Mammary epithelial cell (primary cell): ENCODE data around the gene TUBB2A.

Experiments
- EZH2 ChIP-seq: IDR thresholded peaks from 2 replicates; pipeline ENCODE4 v1.6.1; 2012; ENCODE audit warnings: low read length, inconsistent platforms, borderline replicate concordance
- TF ChIP-seq, protein P1 (sequence below), 2 donors: IDR thresholded peaks in 1 of 2; conservative IDR thresholded peaks in 1 of 2; 2 replicates each; pipeline ENCODE4 v1.5.1; 2011 to 2012; ENCODE audit warnings: inconsistent platforms in 2 of 2, low read length in 2 of 2, mild to moderate bottlenecking in 2 of 2, control low read depth in 1 of 2, low read depth in 1 of 2; ENCODE audit not compliant: insufficient read depth in 1 of 2; ENCODE audit errors: extremely low read depth in 1 of 2

DNA sequence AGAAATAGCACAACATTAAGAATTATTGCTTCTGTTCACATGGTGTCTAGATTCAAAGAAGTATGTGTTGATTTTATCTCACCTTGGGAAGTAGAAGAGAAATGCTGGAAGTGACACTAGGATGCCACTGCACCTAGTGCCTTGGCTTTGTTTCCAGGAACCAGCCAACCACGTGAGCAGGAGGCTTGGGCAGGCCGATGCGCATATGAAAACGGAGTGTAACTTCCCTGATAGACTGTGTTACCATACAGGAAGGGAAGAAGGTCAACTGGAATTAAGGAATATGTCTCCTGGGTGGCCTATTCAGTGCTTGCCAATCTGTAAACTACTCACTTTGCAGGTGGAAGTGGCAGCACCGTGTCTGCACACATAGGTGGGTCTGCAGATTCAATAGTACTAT, 42.0 kb upstream of the TUBB2A start:
- TF ChIP-seq, protein P1, sequence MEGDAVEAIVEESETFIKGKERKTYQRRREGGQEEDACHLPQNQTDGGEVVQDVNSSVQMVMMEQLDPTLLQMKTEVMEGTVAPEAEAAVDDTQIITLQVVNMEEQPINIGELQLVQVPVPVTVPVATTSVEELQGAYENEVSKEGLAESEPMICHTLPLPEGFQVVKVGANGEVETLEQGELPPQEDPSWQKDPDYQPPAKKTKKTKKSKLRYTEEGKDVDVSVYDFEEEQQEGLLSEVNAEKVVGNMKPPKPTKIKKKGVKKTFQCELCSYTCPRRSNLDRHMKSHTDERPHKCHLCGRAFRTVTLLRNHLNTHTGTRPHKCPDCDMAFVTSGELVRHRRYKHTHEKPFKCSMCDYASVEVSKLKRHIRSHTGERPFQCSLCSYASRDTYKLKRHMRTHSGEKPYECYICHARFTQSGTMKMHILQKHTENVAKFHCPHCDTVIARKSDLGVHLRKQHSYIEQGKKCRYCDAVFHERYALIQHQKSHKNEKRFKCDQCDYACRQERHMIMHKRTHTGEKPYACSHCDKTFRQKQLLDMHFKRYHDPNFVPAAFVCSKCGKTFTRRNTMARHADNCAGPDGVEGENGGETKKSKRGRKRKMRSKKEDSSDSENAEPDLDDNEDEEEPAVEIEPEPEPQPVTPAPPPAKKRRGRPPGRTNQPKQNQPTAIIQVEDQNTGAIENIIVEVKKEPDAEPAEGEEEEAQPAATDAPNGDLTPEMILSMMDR (conservative IDR thresholded peaks at IDR 0.05 in 1 of 2, IDR thresholded peaks at IDR 0.05 in 1 of 2; ENCODE audit: extremely low read depth in 1 of 2, insufficient read depth in 1 of 2, low read depth in 1 of 2, low read length in 2 of 2) = no peak
- TF ChIP-seq EZH2 = no peak
